Panc1 (cell line): ENCODE results near the gene CFAP299.

Source experiments
- POLR2AphosphoS5 ChIP-seq: IDR thresholded peaks from 2 replicates; pipeline ENCODE4 v1.6.1; 2012; ENCODE audit warnings: mild to moderate bottlenecking, low read depth, low read length, moderate library complexity
- SIN3A ChIP-seq: IDR thresholded peaks from 2 replicates; pipeline ENCODE4 v1.6.1; 2012; ENCODE audit warnings: low read depth, mild to moderate bottlenecking, low read length, moderate library complexity, borderline replicate concordance; ENCODE audit not compliant: insufficient read depth
- TF ChIP-seq, protein P1 (sequence below): fragments of 450-650 bp; IDR thresholded peaks from 2 replicates; pipeline ENCODE4 v1.5.1; 2017; ENCODE audit warnings: mild to moderate bottlenecking

- TF ChIP-seq, protein P1, sequence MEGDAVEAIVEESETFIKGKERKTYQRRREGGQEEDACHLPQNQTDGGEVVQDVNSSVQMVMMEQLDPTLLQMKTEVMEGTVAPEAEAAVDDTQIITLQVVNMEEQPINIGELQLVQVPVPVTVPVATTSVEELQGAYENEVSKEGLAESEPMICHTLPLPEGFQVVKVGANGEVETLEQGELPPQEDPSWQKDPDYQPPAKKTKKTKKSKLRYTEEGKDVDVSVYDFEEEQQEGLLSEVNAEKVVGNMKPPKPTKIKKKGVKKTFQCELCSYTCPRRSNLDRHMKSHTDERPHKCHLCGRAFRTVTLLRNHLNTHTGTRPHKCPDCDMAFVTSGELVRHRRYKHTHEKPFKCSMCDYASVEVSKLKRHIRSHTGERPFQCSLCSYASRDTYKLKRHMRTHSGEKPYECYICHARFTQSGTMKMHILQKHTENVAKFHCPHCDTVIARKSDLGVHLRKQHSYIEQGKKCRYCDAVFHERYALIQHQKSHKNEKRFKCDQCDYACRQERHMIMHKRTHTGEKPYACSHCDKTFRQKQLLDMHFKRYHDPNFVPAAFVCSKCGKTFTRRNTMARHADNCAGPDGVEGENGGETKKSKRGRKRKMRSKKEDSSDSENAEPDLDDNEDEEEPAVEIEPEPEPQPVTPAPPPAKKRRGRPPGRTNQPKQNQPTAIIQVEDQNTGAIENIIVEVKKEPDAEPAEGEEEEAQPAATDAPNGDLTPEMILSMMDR, result no peak
- TF ChIP-seq SIN3A (no peak), POLR2AphosphoS5 (no peak)
Observed at GRCh38 chr4:80454040-80454439, 118.5 kb downstream of the CFAP299 start.
